HCT116 (cell line): Measurements from ENCODE around the gene ACTL10.

ENCODE experiments used
- EGR1 ChIP-seq: IDR thresholded peaks from 2 replicates; pipeline ENCODE4 v1.6.1; 2012; ENCODE audit warnings: low read depth
- POLR2A ChIP-seq: IDR thresholded peaks from 2 replicates; pipeline ENCODE4 v1.7.0; 2011; ENCODE audit warnings: borderline replicate concordance; ENCODE audit not compliant: insufficient read depth, insufficient read length; ENCODE audit errors: extremely low read depth
- POLR2AphosphoS5 ChIP-seq: IDR thresholded peaks from 2 replicates; pipeline ENCODE4 v1.6.1; 2011; ENCODE audit warnings: mild to moderate bottlenecking, low read depth, low read length, moderate library complexity
- RAD21 ChIP-seq: IDR thresholded peaks from 2 replicates; pipeline ENCODE4 v1.6.1; 2012; ENCODE audit warnings: low read depth, mild to moderate bottlenecking
- SIN3A ChIP-seq: IDR thresholded peaks from 2 replicates; pipeline ENCODE4 v1.6.1; 2012; ENCODE audit warnings: low read depth
- TF ChIP-seq, protein P1 (sequence below), 3 experiments: fragments of 200-600 bp in 1 of 3; sonication (generic) in 1 of 3; IDR thresholded peaks in 2 of 3; conservative IDR thresholded peaks in 1 of 3; 2 replicates each; pipeline ENCODE4 v1.5.1; 2012 to 2017; ENCODE audit warnings: low read depth in 2 of 3, low read length in 2 of 3, antibody characterized with exemption in 1 of 3, borderline replicate concordance in 1 of 3, control low read depth in 1 of 3, mild to moderate bottlenecking in 1 of 3, mixed read lengths in 1 of 3, mixed run types in 1 of 3, moderate library complexity in 1 of 3; ENCODE audit not compliant: insufficient read depth in 1 of 3
- TF ChIP-seq, protein P2 (sequence below): IDR thresholded peaks from 2 replicates; pipeline ENCODE4 v1.6.1; 2012; ENCODE audit warnings: low read depth

DNA sequence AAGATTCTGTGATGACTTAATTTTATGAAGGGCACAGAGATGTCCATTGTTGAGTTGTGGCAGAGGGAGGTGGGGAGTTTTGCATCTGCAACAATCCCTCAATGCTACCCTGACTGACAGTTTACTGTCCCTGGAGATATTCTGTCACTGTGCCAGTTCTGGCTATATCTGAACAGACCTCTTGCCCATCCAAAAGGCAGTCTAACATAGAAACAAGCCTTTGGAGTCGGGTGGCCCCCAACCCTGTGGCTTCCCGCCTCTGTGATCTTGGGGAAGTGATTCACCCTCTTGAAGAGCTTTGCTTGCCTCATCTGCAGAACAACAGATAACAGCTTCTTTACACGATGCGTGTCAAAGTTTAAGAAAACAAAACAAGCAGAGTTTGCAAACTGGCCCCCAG is 23.2 kb downstream of the ACTL10 start:
- TF ChIP-seq POLR2A (no peak), RAD21 (no peak), EGR1 (no peak), SIN3A (no peak), POLR2AphosphoS5 (no peak)
- TF ChIP-seq, protein P1, sequence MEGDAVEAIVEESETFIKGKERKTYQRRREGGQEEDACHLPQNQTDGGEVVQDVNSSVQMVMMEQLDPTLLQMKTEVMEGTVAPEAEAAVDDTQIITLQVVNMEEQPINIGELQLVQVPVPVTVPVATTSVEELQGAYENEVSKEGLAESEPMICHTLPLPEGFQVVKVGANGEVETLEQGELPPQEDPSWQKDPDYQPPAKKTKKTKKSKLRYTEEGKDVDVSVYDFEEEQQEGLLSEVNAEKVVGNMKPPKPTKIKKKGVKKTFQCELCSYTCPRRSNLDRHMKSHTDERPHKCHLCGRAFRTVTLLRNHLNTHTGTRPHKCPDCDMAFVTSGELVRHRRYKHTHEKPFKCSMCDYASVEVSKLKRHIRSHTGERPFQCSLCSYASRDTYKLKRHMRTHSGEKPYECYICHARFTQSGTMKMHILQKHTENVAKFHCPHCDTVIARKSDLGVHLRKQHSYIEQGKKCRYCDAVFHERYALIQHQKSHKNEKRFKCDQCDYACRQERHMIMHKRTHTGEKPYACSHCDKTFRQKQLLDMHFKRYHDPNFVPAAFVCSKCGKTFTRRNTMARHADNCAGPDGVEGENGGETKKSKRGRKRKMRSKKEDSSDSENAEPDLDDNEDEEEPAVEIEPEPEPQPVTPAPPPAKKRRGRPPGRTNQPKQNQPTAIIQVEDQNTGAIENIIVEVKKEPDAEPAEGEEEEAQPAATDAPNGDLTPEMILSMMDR (IDR thresholded peaks at IDR 0.05 in 2 of 3, conservative IDR thresholded peaks at IDR 0.05 in 1 of 3; ENCODE audit: borderline replicate concordance in 1 of 3, insufficient read depth in 1 of 3, low read depth in 2 of 3, low read length in 2 of 3): no peak
- TF ChIP-seq, protein P2, sequence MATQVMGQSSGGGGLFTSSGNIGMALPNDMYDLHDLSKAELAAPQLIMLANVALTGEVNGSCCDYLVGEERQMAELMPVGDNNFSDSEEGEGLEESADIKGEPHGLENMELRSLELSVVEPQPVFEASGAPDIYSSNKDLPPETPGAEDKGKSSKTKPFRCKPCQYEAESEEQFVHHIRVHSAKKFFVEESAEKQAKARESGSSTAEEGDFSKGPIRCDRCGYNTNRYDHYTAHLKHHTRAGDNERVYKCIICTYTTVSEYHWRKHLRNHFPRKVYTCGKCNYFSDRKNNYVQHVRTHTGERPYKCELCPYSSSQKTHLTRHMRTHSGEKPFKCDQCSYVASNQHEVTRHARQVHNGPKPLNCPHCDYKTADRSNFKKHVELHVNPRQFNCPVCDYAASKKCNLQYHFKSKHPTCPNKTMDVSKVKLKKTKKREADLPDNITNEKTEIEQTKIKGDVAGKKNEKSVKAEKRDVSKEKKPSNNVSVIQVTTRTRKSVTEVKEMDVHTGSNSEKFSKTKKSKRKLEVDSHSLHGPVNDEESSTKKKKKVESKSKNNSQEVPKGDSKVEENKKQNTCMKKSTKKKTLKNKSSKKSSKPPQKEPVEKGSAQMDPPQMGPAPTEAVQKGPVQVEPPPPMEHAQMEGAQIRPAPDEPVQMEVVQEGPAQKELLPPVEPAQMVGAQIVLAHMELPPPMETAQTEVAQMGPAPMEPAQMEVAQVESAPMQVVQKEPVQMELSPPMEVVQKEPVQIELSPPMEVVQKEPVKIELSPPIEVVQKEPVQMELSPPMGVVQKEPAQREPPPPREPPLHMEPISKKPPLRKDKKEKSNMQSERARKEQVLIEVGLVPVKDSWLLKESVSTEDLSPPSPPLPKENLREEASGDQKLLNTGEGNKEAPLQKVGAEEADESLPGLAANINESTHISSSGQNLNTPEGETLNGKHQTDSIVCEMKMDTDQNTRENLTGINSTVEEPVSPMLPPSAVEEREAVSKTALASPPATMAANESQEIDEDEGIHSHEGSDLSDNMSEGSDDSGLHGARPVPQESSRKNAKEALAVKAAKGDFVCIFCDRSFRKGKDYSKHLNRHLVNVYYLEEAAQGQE: no peak
